NCI-H128 (cell line): ENCODE data around the gene PXDC1.
"Not testable (repeated sequence)": the region's sequence is repeated elsewhere in the genome, so short reads cannot be mapped to it uniquely, and the experiment has no call there.

Experiments
- DNase-seq: peaks from one replicate; lab custom pipeline; 2025; ENCODE audit not compliant: unreplicated experiment; lab: John Stamatoyannopoulos, UW

Gene PXDC1

DNA sequence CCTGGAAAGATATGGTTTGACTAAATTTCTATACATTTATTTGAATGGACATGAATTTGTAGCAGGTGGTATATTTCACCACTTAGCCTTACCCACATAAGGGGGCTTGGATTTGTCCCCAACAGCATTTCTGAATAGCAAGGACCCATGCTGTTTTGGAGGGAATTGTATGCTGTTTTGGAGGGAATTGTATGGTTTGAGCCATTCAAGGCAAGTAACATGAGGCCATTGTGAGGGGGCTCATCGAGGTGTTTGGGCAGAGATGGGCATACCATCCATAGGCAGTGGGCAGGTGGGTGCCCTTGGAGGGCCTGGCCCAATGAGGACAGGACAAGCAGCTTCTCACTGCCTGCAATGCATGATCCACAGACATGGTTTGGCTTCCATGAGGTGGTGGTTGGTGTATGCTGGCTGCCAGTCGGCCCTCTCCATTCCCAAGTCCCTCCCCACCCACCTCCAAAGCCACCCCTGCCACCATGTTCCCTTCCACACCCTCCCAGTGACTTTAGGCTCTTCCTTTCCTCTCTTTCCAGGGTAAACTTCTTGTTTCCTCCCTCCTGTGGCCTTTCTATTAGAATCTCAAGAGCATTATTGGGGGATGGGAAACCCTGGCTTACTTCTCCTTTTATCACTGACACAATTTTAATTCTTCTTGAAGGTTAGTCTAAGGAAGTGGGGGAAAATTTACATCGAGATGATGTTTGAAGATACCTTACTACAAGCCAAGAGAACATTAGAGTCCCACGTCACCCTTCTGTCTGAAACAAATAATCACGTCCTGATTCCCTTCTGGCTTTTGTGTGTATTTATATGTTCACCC lies 13.2 kb upstream of the PXDC1 start:
- no peak for DNase-seq

- DNase-seq: no peak
Measured at GRCh38 chr6:3762852-3763251, 11.3 kb upstream of the PXDC1 start.

- no peak for DNase-seq
Measured at GRCh38 chr6:3762359-3762758, 10.8 kb upstream of the PXDC1 start.

DNA sequence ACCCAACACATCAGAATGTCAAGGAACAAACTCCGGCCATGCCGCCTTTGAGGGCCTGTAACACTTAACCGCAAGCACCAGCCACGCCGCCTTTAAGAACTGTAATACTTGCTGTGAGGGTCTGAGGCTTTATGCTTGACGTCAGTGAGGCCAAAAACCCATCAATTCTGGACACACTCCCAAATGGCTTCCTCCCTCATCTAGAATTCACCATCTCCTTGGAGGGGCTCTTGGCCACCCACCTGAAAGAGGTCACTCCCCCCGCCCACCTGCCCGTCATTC lies 10.4 kb upstream of the PXDC1 start:
- DNase-seq: no peak

- DNase-seq: no peak
Measured at GRCh38 chr6:3759646-3760232, 8.2 kb upstream of the PXDC1 start.

DNA sequence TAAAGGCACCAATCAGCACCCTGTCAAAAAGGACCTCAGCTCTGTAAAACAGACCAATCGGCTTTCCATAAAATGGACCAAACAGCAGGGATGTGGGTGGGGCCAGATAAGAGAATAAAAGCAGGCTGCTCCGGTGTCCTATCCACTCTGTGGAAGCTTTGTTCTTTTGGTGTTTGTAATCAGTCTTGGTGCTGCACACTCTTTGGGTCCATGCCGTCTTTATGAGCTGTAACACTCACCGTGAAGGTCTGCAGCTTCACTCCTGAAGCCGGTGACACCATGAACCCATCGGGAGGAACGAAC lies 7.3 kb upstream of the PXDC1 start:
- DNase-seq: no peak

DNA sequence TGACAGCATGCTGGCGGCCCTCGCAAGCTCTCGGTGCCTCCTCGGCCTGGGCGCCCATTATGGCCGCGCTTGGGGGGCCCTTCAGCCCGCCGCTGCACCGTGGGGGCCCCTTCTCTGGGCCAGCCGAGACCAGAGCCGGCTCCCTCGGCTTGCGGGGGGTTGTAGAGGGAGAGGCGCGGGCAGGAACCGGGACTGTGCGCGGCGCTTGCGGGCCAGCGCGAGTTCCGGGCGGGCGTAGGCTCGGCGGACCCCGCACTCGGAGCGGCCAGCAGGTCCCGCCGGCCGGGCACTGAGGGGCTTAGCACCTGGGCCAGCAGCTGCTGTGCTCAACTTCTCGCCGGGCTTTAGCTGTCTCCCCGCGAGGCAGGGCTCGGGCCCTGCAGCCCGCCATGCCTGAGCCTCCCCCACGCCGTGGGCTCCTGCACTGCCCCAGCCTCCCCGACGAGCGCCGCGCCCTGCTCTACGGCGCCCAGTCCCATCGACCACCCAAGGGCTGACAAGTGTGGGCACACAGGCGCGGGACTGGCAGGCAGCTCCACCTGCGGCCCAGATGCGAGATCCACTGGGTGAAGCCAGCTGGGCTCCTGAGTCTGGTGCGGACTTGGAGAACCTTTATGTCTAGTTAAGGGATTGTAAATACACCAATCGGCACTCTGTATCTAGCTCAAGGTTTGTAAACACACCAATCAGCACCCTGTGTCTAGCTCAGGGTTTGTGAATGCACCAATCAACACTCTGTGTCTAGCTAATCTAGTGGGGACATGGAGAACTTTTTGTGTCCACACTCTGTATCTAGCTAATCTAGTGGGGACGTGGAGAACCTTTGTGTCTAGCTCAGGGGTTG lies 6.7 kb upstream of the PXDC1 start:
- DNase-seq: not testable (repeated sequence)

DNA sequence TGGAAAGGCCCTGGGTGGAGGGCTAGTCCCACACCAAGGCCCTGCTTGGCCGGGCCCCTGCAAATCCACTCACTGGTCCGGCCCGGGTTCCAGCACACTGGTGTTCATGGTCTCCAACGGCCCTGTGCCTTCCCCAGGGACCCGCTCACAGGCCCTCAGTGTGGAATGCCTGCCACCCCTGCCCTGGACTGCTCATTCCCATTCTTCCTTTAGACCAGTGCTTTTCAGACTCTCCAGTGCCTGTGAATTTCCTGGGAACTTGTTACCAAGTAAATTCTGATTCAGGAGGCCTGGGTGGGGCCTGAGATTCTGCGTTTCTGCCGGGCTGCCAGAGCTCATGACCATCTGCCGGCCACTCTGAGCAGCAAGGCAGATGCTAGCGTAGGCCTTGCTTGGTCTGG lies 5.7 kb upstream of the PXDC1 start:
- DNase-seq: no peak

DNA sequence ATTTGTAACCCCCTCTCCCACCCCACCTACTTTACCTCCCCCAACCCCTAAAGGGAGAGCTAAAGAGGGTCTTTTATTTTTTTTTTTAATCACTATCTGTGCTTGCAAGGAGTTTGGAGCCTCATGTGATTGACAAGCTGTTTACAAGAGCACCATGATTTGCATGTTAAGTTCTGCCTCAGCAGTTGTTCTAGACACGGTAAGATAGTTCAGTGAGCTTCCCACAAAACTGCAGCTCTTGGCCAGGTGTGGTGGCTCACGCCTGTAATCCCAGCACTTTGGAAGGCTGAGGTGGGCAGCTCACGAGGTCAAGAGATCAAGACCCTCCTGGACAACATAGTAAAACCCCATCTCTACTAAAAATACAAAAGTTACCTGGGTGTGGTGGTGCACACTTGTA lies 5.0 kb upstream of the PXDC1 start:
- no peak for DNase-seq

GRCh38 chr6:3755637-3756545 lies 4.4 kb upstream of the PXDC1 start:
- peak; percentile 62 for DNase-seq

- no peak for DNase-seq
Measured at GRCh38 chr6:3754776-3755175, 3.3 kb upstream of the PXDC1 start.

DNA sequence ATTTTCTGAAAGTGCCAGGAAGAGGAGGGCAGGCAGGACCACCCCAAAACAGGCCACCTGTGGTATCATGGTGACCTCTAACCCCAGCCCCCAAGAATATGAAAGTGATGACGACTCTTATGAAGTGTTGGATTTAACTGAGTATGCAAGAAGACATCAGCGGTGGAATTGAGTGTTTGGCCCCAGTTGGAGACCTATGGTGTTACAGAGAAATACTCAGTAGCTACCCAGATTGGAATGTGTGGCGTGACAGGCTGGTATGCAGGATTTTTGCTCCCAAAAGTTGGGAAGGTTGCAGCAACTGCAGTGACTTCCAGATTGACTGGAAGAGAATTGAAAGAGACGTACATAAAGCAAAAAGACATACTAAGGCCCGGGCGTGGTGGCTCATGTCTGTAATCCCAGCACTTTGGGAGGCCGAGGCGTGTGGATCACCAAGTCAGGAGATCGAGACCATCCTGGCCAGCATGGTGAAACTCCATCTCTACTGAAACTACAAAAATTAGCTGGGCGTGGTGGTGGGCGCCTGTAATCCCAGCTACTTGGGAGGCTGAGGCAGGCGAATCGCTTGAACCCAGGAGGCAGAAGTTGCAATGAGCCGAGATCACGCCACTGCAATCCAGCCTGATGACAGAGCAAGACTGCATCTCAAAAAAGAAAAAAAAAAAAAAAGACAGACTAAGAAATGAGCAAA lies 2.7 kb upstream of the PXDC1 start:
- DNase-seq: not testable (repeated sequence)

DNA sequence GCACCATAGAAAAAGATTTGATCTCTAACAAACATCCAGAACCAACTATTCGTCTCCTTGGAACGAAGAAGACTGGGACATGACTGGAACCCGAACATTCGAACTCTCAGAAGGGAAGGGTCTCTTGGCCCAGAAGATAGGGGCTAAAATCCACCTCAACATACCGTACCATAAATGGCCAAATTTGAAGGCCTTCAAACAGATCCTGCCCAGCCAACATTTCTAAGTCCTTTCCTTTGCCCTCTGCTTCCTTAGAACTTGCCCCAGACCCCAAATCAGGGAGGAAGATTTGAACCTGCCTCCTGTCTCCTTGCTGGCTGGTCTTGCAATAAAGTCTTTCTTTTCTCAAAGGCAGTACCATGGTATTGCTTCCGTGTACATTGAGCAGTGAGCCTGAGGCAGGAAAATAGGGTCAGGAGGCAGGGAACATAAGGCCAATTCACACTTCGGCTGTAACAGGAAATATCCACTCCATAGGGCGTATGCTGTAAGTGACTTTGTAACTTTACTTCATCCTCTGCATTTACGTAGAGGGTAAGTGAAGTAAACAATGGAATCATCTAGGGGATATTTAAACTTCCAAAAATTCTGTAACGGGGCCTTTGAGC lies 1.8 kb upstream of the PXDC1 start:
- no peak for DNase-seq

GRCh38 chr6:3752531-3753227 lies 1.2 kb upstream of the PXDC1 start:
- no peak for DNase-seq

DNA sequence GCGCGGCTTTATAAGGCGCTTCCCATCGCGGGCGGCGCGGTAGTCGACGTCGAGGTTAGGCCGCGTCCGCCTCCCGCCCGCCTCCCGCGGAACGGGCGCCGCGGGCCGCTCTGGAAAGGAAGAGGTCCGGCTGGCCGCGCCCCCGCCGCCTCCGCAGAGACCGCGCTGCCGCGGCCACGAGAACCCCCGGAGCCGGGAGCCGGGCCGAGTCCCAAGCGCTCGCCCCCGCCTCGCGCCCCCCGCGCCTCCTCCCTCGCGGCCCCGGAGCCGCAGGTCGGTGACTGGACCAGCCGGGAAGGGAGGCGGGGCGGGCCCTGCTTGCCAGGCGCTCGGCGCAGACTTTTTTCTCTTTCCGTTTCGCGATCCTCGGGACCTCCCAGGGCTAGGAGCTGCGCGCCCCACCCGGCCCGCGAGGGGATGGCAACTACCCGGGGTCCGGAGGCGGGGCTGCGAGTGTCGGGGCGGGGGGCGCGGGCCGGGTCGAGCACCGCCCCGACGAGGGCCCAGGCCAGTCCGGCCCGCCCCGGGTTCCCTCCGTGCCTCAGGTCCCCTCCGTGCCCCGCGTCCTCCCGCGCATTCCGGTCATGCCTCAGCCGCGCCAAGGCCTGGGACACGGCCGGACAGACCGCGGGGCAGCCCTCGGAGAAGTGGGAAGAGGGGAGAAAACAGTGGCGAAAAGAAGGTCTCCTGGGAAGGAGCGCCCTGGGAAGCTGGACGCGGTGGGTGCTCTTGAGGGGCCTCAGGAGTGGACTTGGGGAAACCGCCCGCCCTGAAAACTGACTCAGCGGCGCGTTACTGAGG lies 417 bp upstream of the PXDC1 start:
- no peak for DNase-seq

DNA sequence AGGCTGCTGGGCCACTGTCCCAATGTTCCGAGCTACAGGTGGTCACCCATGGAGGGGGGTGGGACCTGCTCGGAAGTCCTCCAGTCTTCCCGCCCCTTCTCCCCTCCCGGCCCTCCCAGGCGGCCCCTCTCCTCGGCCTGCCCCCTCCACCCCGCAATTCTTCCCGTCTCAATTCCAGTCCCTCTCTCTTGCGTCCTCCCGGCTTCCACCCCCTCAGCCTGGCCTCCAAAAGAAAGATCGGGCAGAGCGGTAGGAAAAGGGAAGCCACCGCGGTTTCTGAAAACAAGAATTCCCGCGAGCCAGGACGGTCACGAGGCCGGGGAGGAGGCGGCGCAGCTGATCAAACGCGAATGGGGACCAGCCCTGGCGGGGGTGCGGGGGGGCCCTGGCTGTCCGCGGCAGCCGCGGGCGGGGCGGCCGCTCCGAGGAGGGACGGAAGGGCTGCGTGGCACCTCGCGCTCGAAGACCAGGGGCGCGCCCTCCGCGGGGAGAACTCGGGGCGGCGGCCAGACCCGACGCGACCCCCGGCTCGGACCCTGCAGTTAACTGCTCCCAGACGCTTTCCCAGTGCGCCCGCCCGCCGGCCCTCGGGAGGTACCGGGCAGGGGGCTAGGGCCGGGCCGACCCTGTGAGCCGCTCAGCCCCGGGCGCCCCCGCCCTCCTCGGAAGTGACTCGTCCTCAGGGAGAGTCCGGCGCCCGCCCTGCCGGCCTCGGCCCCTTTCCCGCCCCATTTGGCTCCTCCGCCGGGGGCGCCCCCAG lies 1.0 kb downstream of the PXDC1 start:
- DNase-seq: no peak

GRCh38 chr6:3749977-3750316 lies 1.6 kb downstream of the PXDC1 start:
- no peak for DNase-seq
